NCI-H446 treated with DMSO at 0.1 percent for 48 hours (cell line): ENCODE data around the gene NSF.

Experiments
- DNase-seq: peaks from one replicate; lab custom pipeline; 2025; lab: John Stamatoyannopoulos, UW

Gene NSF

DNA sequence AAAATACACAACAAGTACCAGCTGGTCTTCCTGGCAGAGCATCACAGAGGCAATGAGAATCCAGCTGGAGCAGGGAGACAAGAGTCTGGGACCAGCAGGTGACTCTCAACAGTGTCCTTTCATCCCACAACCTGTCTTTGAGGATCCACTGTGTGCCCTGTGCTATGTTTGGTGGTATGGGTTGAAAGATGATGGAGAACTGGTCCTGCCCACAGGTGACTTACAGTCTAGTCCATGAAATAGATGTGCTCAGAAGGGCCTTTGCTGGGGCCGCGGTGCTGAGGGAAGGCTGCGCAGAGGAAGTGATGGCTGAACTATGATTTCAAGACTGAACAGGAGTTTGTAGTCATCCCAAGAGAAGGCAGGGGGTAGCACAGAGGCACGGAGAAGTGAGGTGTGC is 210.1 kb downstream of the NSF start:
- no peak for DNase-seq

DNA sequence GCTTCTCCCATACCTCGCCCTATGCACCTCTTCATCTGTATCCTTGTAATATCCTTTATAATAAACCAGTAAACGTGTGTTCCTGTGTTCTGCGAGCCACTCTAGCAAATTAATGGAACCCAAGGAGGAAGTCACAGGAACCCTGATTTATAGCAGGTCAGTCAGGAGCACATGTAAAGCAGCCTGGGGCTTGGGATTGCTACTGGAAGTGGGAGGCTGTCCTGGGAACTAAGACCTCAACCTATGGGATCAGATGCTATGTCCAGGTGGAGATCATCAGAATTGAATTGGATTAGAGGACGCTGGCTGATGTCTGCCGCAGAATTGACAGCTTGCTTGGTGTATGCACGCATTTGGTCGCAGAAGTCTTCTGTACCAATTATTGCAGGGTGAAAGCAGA is 212.3 kb downstream of the NSF start:
- DNase-seq, result no peak

DNA sequence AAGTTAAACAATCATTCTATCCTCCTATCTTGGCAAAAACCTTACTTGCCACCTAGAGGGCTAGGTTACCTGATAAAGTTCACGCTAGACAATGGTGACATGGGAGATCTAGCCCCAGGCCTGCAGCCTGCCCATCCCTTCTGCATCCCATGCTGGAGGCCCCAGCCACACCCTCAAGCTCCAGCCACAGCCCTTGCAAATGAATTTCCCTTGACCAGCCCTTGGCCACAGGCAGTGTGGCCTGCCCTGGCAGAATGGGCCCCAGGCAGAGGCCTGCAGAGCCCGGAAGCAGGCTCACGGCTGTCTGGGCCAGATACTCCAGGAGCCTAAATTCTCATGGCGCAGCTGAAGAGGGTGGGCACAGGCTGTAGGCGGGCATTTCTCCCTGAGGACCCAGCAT is 213.1 kb downstream of the NSF start:
- no peak for DNase-seq

DNA sequence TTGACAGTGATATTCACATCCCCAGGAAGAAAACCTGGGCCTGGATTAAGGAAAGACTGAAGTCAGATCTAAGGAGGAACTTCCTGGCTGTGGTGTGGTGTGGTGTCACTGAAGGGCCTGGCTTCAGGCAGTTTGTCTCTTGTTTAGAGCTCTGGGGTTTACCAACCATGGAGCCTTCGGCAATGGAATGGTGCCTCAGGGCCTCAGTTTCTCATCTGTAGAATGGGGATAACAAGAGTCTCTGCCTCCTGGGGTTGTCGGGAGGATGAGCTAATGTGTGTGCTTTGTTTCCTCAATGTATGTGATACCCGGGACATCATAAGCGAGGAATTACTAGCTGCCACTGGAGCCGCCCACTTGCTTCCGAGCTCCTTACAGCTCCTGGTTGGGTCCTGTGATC is 215.3 kb downstream of the NSF start:
- no peak for DNase-seq
